ENCODE measurements around the gene PLEKHM1.

DNA sequence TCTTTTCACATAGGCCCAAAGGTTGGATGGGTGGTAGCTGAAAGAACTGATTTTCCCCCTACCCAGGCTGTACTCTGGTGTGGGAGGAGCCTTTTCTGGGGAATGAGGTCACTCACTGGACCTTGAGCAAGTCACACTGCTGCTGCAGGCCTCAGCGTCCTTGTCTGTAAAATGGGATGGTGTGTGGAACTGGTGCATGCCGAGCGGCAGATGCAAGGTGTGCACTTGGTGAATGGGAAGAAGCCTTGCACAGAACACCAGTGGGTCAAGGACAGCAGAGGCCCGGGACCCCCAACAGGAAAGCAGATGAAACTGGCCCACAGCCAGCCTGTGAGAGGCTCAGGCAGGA lies 96.0 kb downstream of the PLEKHM1 start:
- TF ChIP-seq POLR2AphosphoS5 (IDR thresholded peaks at IDR 0.05; ENCODE audit: low read depth, low read length) (no peak), SIN3A (IDR thresholded peaks at IDR 0.05; ENCODE audit: borderline replicate concordance, insufficient read depth, low read depth, low read length) (no peak)
- TF ChIP-seq, protein P1, sequence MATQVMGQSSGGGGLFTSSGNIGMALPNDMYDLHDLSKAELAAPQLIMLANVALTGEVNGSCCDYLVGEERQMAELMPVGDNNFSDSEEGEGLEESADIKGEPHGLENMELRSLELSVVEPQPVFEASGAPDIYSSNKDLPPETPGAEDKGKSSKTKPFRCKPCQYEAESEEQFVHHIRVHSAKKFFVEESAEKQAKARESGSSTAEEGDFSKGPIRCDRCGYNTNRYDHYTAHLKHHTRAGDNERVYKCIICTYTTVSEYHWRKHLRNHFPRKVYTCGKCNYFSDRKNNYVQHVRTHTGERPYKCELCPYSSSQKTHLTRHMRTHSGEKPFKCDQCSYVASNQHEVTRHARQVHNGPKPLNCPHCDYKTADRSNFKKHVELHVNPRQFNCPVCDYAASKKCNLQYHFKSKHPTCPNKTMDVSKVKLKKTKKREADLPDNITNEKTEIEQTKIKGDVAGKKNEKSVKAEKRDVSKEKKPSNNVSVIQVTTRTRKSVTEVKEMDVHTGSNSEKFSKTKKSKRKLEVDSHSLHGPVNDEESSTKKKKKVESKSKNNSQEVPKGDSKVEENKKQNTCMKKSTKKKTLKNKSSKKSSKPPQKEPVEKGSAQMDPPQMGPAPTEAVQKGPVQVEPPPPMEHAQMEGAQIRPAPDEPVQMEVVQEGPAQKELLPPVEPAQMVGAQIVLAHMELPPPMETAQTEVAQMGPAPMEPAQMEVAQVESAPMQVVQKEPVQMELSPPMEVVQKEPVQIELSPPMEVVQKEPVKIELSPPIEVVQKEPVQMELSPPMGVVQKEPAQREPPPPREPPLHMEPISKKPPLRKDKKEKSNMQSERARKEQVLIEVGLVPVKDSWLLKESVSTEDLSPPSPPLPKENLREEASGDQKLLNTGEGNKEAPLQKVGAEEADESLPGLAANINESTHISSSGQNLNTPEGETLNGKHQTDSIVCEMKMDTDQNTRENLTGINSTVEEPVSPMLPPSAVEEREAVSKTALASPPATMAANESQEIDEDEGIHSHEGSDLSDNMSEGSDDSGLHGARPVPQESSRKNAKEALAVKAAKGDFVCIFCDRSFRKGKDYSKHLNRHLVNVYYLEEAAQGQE (IDR thresholded peaks at IDR 0.05; ENCODE audit: insufficient read depth in 1 of 2, low read depth in 2 of 2, low read length in 1 of 2) = no peak
- TF ChIP-seq, protein P2, sequence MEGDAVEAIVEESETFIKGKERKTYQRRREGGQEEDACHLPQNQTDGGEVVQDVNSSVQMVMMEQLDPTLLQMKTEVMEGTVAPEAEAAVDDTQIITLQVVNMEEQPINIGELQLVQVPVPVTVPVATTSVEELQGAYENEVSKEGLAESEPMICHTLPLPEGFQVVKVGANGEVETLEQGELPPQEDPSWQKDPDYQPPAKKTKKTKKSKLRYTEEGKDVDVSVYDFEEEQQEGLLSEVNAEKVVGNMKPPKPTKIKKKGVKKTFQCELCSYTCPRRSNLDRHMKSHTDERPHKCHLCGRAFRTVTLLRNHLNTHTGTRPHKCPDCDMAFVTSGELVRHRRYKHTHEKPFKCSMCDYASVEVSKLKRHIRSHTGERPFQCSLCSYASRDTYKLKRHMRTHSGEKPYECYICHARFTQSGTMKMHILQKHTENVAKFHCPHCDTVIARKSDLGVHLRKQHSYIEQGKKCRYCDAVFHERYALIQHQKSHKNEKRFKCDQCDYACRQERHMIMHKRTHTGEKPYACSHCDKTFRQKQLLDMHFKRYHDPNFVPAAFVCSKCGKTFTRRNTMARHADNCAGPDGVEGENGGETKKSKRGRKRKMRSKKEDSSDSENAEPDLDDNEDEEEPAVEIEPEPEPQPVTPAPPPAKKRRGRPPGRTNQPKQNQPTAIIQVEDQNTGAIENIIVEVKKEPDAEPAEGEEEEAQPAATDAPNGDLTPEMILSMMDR (IDR thresholded peaks at IDR 0.05) = no peak

Measured in Panc1 (cell line).